CD4-positive, alpha-beta T cell treated with Interleukin-17A for 1 hour (primary cell): Measurements from ENCODE around the gene DENND2C.
A peak's percentile ranks its signal among the peaks of the same experiment; 100 is the strongest.
"Not testable (repeated sequence)": the region's sequence is repeated elsewhere in the genome, so short reads cannot be mapped to it uniquely, and the experiment has no call there.

ENCODE experiments used
- DNase-seq: peaks from one replicate; pipeline ENCODE4 v3.0.0-alpha.2; 2020

Gene DENND2C

GRCh38 chr1:114595602-114596001, 74.2 kb downstream of the DENND2C start:
- no peak for DNase-seq

- no peak for DNase-seq
These were observed 75.8 kb downstream of the DENND2C start for GRCh38 chr1:114594046-114594445.

GRCh38 chr1:114589122-114589521, 80.7 kb downstream of the DENND2C start:
- no peak for DNase-seq

- no peak for DNase-seq
These were observed 81.6 kb downstream of the DENND2C start for GRCh38 chr1:114588196-114588689.

- DNase-seq: no peak
These were observed 82.5 kb downstream of the DENND2C start for GRCh38 chr1:114587203-114587991.

GRCh38 chr1:114586513-114587047, 83.3 kb downstream of the DENND2C start:
- DNase-seq: no peak

GRCh38 chr1:114585231-114585630, 84.6 kb downstream of the DENND2C start:
- no peak for DNase-seq

- peak; percentile 98 for DNase-seq
These were observed 88.2 kb downstream of the DENND2C start, which contains the start of gene BCAS2 for GRCh38 chr1:114581335-114582287. BCAS2 (minus strand) TSS chr1:114581615; CDS start chr1:114581591, 24 bp downstream.

GRCh38 chr1:114574365-114574764, 95.5 kb downstream of the DENND2C start:
- no peak for DNase-seq

GRCh38 chr1:114564141-114564540, 105.7 kb downstream of the DENND2C start:
- no peak for DNase-seq

- DNase-seq: not testable (repeated sequence)
These were observed 106.8 kb downstream of the DENND2C start for GRCh38 chr1:114562978-114563510.

- DNase-seq: no peak
These were observed 108.5 kb downstream of the DENND2C start for GRCh38 chr1:114561333-114561732.

- DNase-seq: no peak
These were observed 110.5 kb downstream of the DENND2C start for GRCh38 chr1:114559356-114559755.

- peak; percentile 44 for DNase-seq
These were observed 111.3 kb downstream of the DENND2C start for GRCh38 chr1:114558544-114558943.

GRCh38 chr1:114554577-114554976, 115.3 kb downstream of the DENND2C start:
- no peak for DNase-seq

- no peak for DNase-seq
These were observed 117.7 kb downstream of the DENND2C start for GRCh38 chr1:114552106-114552639.

GRCh38 chr1:114551400-114551799, 118.4 kb downstream of the DENND2C start:
- DNase-seq: no peak

GRCh38 chr1:114550336-114550735, 119.5 kb downstream of the DENND2C start:
- DNase-seq: no peak

- no peak for DNase-seq
These were observed 120.7 kb downstream of the DENND2C start for GRCh38 chr1:114549137-114549536.

- DNase-seq: no peak
These were observed 122.8 kb downstream of the DENND2C start for GRCh38 chr1:114547076-114547475.

- no peak for DNase-seq
These were observed 124.1 kb downstream of the DENND2C start for GRCh38 chr1:114545796-114546195.

GRCh38 chr1:114545315-114545714, 124.5 kb downstream of the DENND2C start:
- DNase-seq: no peak

GRCh38 chr1:114540821-114541220, 129.0 kb downstream of the DENND2C start:
- no peak for DNase-seq
